IMR-90 (cell line): ENCODE results near the gene UGGT2. TPM values are rescaled to one million over a fixed set of nuclear protein-coding genes. Genes with fewer than 3 reads are reported as not detected.

Experiments used
- ATAC-seq: fragments of 200-7000 bp; cut with Tn5 transposase; 2 replicates; pipeline ENCODE4 v1.9.1; 2020; ENCODE audit warnings: low read depth, mild to moderate bottlenecking, moderate library complexity
- BruUV-seq: library from RNA; stranded (reverse); fragments of 400-500 nt; replicated peaks from 2 replicates; lab custom pipeline; 2021; lab: Mats Ljungman, UMichigan
- CTCF ChIA-PET: fragments of 300-600 bp; formaldehyde crosslinking; extraction: SDS; loops from one replicate; lab custom pipeline; 2021; ENCODE audit warnings: antibody characterized with exemption; lab: Yijun Ruan, JAX
- POLR2A ChIA-PET: fragments of 300-600 bp; sonication (Branson Sonifier 250); formaldehyde crosslinking; loops from one replicate; lab custom pipeline; 2022; ENCODE audit warnings: antibody characterized with exemption; ENCODE audit not compliant: unreplicated experiment; lab: Charles Lee
- DNase-seq: peaks from one replicate; pipeline ENCODE4 v3.0.0; 2013
- H2AFZ ChIP-seq: replicated peaks from 2 replicates; pipeline ENCODE3; 2013; ENCODE audit warnings: low read length, mild to moderate bottlenecking; ENCODE audit not compliant: poor library complexity
- H2AK5ac ChIP-seq: 2 replicates; pipeline ENCODE4 v1.6.1; 2013; ENCODE audit warnings: low read depth, low read length, inconsistent platforms
- H2AK9ac ChIP-seq: replicated peaks from 2 replicates; pipeline ENCODE3; 2013; ENCODE audit warnings: mild to moderate bottlenecking, low read depth, low read length, moderate library complexity; ENCODE audit not compliant: poor library complexity
- H2BK120ac ChIP-seq: 2 replicates; pipeline ENCODE4 v1.6.1; 2013; ENCODE audit warnings: low read depth, low read length, inconsistent platforms
- H2BK15ac ChIP-seq: 3 replicates; pipeline ENCODE4 v1.6.1; 2013; ENCODE audit warnings: low read depth, low read length, inconsistent platforms
- H2BK20ac ChIP-seq: 2 replicates; pipeline ENCODE4 v1.6.1; 2013; ENCODE audit warnings: low read depth, mild to moderate bottlenecking, inconsistent platforms, low read length, moderate library complexity
- H2BK5ac ChIP-seq: 2 replicates; pipeline ENCODE4 v1.6.1; 2013; ENCODE audit warnings: mild to moderate bottlenecking, low read depth, low read length, inconsistent platforms; ENCODE audit not compliant: poor library complexity, severe bottlenecking
- H3K14ac ChIP-seq: replicated peaks from 2 replicates; pipeline ENCODE4 v1.6.1; 2013; ENCODE audit warnings: low read depth, low read length, inconsistent platforms
- H3K18ac ChIP-seq: 2 replicates; pipeline ENCODE4 v1.6.1; 2013; ENCODE audit warnings: low read depth, low read length, control low read depth
- H3K23ac ChIP-seq: 2 replicates; pipeline ENCODE4 v1.6.1; 2013; ENCODE audit warnings: low read depth, low read length, inconsistent platforms
- H3K27ac ChIP-seq: 2 replicates; pipeline ENCODE4 v1.5.1; 2013; ENCODE audit warnings: mild to moderate bottlenecking, control low read depth, low read length; ENCODE audit not compliant: insufficient read depth
- H3K27me3 ChIP-seq: 2 replicates; pipeline ENCODE4 v1.6.1; 2013; ENCODE audit warnings: low read length; ENCODE audit not compliant: control insufficient read depth, insufficient read depth
- H3K36me3 ChIP-seq: 2 replicates; pipeline ENCODE4 v1.6.1; 2013; ENCODE audit warnings: low read length, mixed read lengths; ENCODE audit not compliant: control insufficient read depth, insufficient read depth
- H3K4ac ChIP-seq: 2 replicates; pipeline ENCODE4 v1.6.1; 2013; ENCODE audit warnings: low read depth, low read length, inconsistent platforms
- H3K4me1 ChIP-seq: 2 replicates; pipeline ENCODE4 v1.6.1; 2013; ENCODE audit warnings: low read length, mixed read lengths; ENCODE audit not compliant: control insufficient read depth, insufficient read depth
- H3K4me2 ChIP-seq: 2 replicates; pipeline ENCODE4 v1.6.1; 2013; ENCODE audit warnings: low read depth, mild to moderate bottlenecking, control low read depth, low read length, moderate library complexity
- H3K4me3 ChIP-seq: 2 replicates; pipeline ENCODE4 v1.5.1; 2013; ENCODE audit warnings: low read depth, mild to moderate bottlenecking, control low read depth, low read length, moderate library complexity; ENCODE audit not compliant: insufficient read depth
- H3K56ac ChIP-seq: 2 replicates; pipeline ENCODE4 v1.6.1; 2013; ENCODE audit warnings: low read length, inconsistent platforms; ENCODE audit not compliant: insufficient read depth; ENCODE audit errors: extremely low read depth
- H3K79me1 ChIP-seq, 2 experiments: 2 replicates each; pipeline ENCODE4 v1.6.1; 2013; ENCODE audit warnings: low read length in 2 of 2, inconsistent platforms in 1 of 2, low read depth in 1 of 2
- H3K9ac ChIP-seq: 2 replicates; pipeline ENCODE4 v1.6.1; 2013; ENCODE audit warnings: low read depth, low read length, control low read depth
- H3K9me1 ChIP-seq: 2 replicates; pipeline ENCODE4 v1.6.1; 2013; ENCODE audit warnings: low read length, inconsistent platforms; ENCODE audit not compliant: insufficient read depth
- H3K9me3 ChIP-seq: 2 replicates; pipeline ENCODE4 v1.6.1; 2013; ENCODE audit warnings: low read length; ENCODE audit not compliant: control insufficient read depth, insufficient read depth
- H4K20me1 ChIP-seq: 2 replicates; pipeline ENCODE4 v1.6.1; 2013; ENCODE audit warnings: low read length, inconsistent platforms; ENCODE audit not compliant: insufficient read depth
- H4K5ac ChIP-seq: 2 replicates; pipeline ENCODE4 v1.6.1; 2013; ENCODE audit warnings: mild to moderate bottlenecking, low read depth, low read length, control low read depth
- H4K8ac ChIP-seq, 2 experiments: 2 replicates each; pipeline ENCODE4 v1.6.1; 2013; ENCODE audit warnings: low read depth in 2 of 2, low read length in 2 of 2, control low read depth in 1 of 2, inconsistent platforms in 1 of 2
- H4K91ac ChIP-seq: 2 replicates; pipeline ENCODE4 v1.6.1; 2013; ENCODE audit warnings: low read depth, low read length, inconsistent platforms; ENCODE audit not compliant: insufficient read depth
- CEBPB ChIP-seq: IDR thresholded peaks from 2 replicates; pipeline ENCODE4 v1.6.1; 2012; ENCODE audit warnings: low read depth, low read length, improper control_type of control experiment
- CHD1 ChIP-seq: IDR thresholded peaks from 2 replicates; pipeline ENCODE4 v1.6.1; 2012; ENCODE audit warnings: low read depth, low read length, improper control_type of control experiment
- CTCF ChIP-seq: conservative IDR thresholded peaks from 2 replicates; pipeline ENCODE4 v1.5.1; 2012; ENCODE audit warnings: mild to moderate bottlenecking, low read depth, low read length, improper control_type of control experiment
- ELK1 ChIP-seq: fragments of 150-350 bp; IDR thresholded peaks from 2 replicates; pipeline ENCODE4 v1.6.1; 2016; ENCODE audit warnings: low read depth, mild to moderate bottlenecking, low read length, moderate library complexity, borderline replicate concordance
- FOS ChIP-seq: fragments of 150-350 bp; IDR thresholded peaks from 2 replicates; pipeline ENCODE4 v1.6.1; 2016; ENCODE audit warnings: low read depth, low read length
- MAZ ChIP-seq: IDR thresholded peaks from 2 replicates; pipeline ENCODE4 v1.6.1; 2012; ENCODE audit warnings: low read depth, mild to moderate bottlenecking, low read length, improper control_type of control experiment, moderate library complexity, borderline replicate concordance
- MXI1 ChIP-seq: IDR thresholded peaks from 2 replicates; pipeline ENCODE4 v1.6.1; 2012; ENCODE audit warnings: low read depth, mild to moderate bottlenecking, low read length, moderate library complexity, borderline replicate concordance
- NFE2L2 ChIP-seq: fragments of 150-350 bp; IDR thresholded peaks from 2 replicates; pipeline ENCODE4 v1.6.1; 2016; ENCODE audit warnings: low read depth, mild to moderate bottlenecking, low read length
- POLR2A ChIP-seq: IDR thresholded peaks from 2 replicates; pipeline ENCODE4 v1.6.1; 2012; ENCODE audit warnings: mild to moderate bottlenecking, low read depth, low read length
- RAD21 ChIP-seq: IDR thresholded peaks from 2 replicates; pipeline ENCODE4 v1.6.1; 2012; ENCODE audit warnings: low read length, improper control_type of control experiment
- SMC3 ChIP-seq: fragments of 150-350 bp; IDR thresholded peaks from 2 replicates; pipeline ENCODE4 v1.6.1; 2016; ENCODE audit warnings: low read depth, mild to moderate bottlenecking, antibody characterized with exemption, low read length, moderate library complexity
- WGBS, 2 experiments: methylation state at CpG; one replicate each; pipeline versions ENCODE4 v1.1.5 to v1.1.7; 2013; ENCODE audit warnings: missing lambda C conversion rate in 2 of 2; ENCODE audit not compliant: insufficient read length in 1 of 2; ENCODE audit errors: extremely low coverage in 2 of 2; 5-methylcytosine and 5-hydroxymethylcytosine counted together
- dilution Hi-C: fragments of 300-500 bp; cut with HindIII; formaldehyde crosslinking; loops from one replicate; pipeline ENCODE4 v1.14.3; 2018; ENCODE audit warnings: low sequenced_read_pairs; ENCODE audit not compliant: unreplicated experiment
- in situ Hi-C: fragments of 300-500 bp; cut with MboI; formaldehyde crosslinking; loops from 3 replicates; pipeline ENCODE4 v1.14.3; 2019; ENCODE audit warnings: low sequenced_read_pairs, inconsistent platforms, mixed read lengths
- intact Hi-C: fragments of 100-400 bp; cut with micrococcal nuclease; formaldehyde crosslinking; loops from 2 replicates; pipeline ENCODE4 v1.10.0; 2022
- polyA plus RNA-seq, 3 experiments: library from polyadenylated mRNA; depleted of rRNA; stranded (reverse); fragments of >200 nt; gene quantifications; 2 replicates each; pipeline ENCODE4 v1.2.3, GENCODE V29; 2012; ENCODE audit warnings: low replicate concordance in 1 of 3
- total RNA-seq: library from RNA; depleted of rRNA; stranded (reverse); fragments of >200 nt; gene quantifications from 2 replicates; pipeline ENCODE4 v1.2.3, GENCODE V29; 2012

UGGT2 gene
- total and polyA plus RNA-seq, 2 of the 4 experiments (the other 2 are of a cell fraction), result 21.4 to 40.1 TPM

- H2AFZ ChIP-seq, result no peak overlapping the region
- H2AK5ac ChIP-seq, result no peak overlapping the region
- no peak overlapping the region for H3K27ac ChIP-seq
- dilution Hi-C loops (no loop called here), intact Hi-C loops (no loop called here), in situ Hi-C loops (no loop called here)
- no peaks in the 10 kb centered on the region; the same call in 1 of the 2 replicates for H3K9me1 ChIP-seq
- no peak for ATAC-seq
- CTCF ChIA-PET, result no interaction called here
- no peak overlapping the region for H3K4ac ChIP-seq
- no peak overlapping the region for H4K5ac ChIP-seq
- H3K9ac ChIP-seq, result no peak overlapping the region
- H3K56ac ChIP-seq, result no peak overlapping the region
- no peak overlapping the region for H2AK9ac ChIP-seq
- no peak for DNase-seq
- 100% methylated on average over 2 of the region's 3 CpGs; no CpG with 5 or more reads in 1 of the 2 experiments for WGBS, 2 experiments
- H2BK20ac ChIP-seq, result no peak overlapping the region
- H2BK120ac ChIP-seq, result no peak overlapping the region
- TF ChIP-seq FOS, result no peak
- no peak for TF ChIP-seq CEBPB
- TF ChIP-seq MAZ, result no peak
- TF ChIP-seq ELK1, result no peak
- no peak for TF ChIP-seq NFE2L2
- TF ChIP-seq MXI1, result no peak
- no peak for TF ChIP-seq POLR2A
- no peak for TF ChIP-seq RAD21
- no peak for TF ChIP-seq CTCF
- TF ChIP-seq CHD1, result no peak
- no peak for TF ChIP-seq SMC3
- no peaks in the 10 kb centered on the region for H3K79me1 ChIP-seq
- no TSS peak for BruUV-seq
- H3K18ac ChIP-seq, result no peak overlapping the region
- no peak overlapping the region for H2BK15ac ChIP-seq
- H3K4me3 ChIP-seq, result no peak overlapping the region
- H4K20me1 ChIP-seq, result no peaks in the 10 kb centered on the region
- H3K14ac ChIP-seq, result no peak overlapping the region
- peaks cover 6% of the 10 kb centered on the region; the same call in 1 of the 2 replicates for H3K36me3 ChIP-seq
- H3K9me3 ChIP-seq, result peaks cover 2% of the 10 kb centered on the region
- H3K23ac ChIP-seq, result no peak overlapping the region
- POLR2A ChIA-PET, result no interaction called here
- H3K27me3 ChIP-seq, result no peaks in the 10 kb centered on the region
- no peak overlapping the region for H3K4me2 ChIP-seq
- H4K8ac ChIP-seq, result no peak overlapping the region
- H3K4me1 ChIP-seq, result no peaks in the 10 kb centered on the region
- no peak overlapping the region for H4K91ac ChIP-seq
- H2BK5ac ChIP-seq, result no peak overlapping the region
Observed at GRCh38 chr13:95813139-95813538, 240.1 kb downstream of the UGGT2 start.
